GM21515 (cell line): ENCODE measurements around the gene C4orf54.

ENCODE experiments used
- ATAC-seq: cut with Tn5 transposase; IDR thresholded peaks from one replicate; pipeline ENCODE4 v1.9.1; 2021; ENCODE audit not compliant: unreplicated experiment

C4orf54 gene

DNA sequence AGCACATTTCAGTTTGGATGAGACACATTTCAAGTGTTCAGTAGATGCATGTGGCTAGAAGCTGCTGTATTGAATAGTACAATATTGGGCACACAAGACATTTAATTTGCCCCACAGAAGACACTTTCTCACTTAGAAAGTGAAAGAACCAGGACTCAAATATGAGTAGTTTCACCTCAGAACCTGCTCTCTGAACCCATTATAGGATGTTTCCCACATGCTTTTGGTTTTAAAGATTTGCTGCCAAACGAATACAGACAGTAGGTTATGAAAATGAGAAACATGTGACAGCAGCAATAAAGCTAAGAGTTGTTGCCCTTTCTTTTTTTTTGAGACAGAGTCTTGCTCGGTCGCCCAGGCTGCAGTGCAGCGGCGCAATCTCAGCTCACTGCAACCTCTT lies 32.3 kb downstream of the C4orf54 start:
- peak; percentile 63 for ATAC-seq

- no peak for ATAC-seq
Measured at GRCh38 chr4:99624141-99624719, 33.4 kb downstream of the C4orf54 start.

DNA sequence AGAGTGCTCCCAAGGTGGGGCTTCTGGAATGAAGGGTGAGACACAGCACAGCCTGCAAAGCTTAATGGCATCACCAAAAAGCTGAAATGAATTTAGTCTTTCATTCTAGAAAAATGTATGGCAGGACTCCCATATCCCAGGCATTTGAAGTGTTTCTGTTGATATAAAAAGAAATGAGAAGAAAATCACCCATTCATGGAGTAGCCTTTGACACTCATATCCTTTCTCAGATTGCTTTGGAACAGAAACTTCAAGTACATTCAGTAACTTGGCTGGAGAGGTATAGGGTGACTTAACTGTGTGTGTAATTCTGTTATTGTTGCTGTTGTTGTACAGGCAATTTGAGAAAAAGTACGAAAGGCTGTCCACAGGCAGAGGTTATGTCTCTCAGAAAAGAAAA lies 35.3 kb downstream of the C4orf54 start:
- no peak for ATAC-seq

DNA sequence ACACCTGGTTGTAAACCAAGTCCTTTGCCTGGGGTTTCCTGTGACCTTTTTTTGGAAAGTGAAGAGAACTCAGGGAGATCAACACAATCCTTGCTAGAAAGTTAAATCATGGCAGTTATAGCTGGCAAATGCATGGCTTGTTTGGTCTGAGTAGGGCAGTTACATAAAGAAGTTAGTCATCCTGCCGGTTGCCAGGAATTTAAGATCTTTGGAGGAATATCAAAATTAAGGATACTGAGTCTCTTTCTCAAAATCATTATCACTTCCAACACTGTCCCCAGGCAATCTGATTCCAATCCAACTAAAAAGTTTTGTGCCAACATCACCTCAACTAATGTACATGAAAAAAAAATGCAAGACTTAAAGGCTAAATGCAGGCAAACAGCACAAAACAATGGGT lies 40.3 kb downstream of the C4orf54 start:
- no peak for ATAC-seq

DNA sequence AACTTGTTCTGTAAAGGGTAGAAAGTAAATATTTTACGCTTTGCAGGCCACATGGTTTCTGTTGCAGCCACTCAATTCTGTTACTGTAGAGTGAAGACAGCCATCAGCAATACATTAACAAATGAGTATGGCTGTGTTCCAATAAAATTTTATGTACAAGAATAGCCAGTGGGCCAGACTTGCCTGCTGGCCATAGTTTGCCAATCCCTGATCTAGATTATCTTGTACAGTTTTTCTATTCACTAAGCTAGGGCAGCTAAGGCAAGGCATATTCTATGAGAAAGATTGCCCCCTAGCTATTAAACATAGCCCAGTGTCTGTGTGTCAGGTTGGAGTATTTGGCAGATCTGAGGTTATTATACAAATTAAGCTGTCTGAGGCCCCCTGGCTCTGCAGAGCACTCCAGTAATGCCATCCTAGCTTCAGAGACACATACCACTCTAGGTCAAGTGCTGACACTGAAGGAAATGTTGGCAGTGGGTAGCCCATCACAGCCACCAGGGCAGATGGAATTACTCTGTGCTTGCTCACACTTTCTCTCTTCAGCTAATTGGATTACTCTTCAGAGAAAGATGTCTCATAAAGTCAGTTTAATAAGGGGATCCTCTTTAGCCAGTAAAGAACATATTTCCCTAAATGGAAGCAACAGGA lies 42.3 kb downstream of the C4orf54 start:
- no peak for ATAC-seq

DNA sequence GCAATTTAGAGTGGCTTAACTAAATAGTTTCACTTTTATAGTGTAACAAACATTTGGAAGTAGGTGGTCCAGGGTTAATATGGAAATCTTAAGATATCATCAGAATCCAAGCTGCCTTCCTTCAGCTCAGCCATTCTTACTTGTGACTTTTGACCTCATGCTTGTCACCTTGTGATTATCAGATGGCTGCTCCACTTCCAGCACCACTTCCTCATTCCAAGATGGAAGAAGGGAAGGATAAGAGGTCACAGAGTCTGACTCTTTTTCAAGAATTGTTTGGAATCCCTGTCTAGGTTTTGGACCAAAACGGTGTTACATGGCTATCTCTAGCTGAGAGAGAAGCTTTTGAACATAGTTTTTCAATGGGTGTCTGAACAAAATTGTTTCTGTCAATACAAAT lies 43.1 kb downstream of the C4orf54 start:
- ATAC-seq, result no peak

GRCh38 chr4:99612704-99613103 lies 44.9 kb downstream of the C4orf54 start:
- no peak for ATAC-seq

DNA sequence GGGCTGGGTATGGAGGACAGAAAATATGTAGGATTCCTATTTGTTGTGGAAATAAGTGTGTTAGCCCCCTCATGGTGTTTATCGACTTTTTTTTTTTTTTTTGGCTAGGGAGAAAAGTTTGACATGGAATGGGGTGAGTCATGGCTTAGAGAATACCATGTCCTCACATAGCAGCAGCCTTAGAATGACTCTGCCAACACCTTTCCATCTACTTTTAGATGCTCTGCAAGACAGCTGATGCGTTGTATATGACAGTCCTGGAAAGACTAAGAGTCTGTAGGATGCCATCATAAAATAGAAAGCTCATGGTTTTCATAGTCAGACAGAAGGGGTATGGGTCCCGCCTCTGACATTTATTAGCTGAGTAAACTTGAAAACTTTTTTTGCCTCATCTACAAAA lies 45.3 kb downstream of the C4orf54 start:
- no peak for ATAC-seq

DNA sequence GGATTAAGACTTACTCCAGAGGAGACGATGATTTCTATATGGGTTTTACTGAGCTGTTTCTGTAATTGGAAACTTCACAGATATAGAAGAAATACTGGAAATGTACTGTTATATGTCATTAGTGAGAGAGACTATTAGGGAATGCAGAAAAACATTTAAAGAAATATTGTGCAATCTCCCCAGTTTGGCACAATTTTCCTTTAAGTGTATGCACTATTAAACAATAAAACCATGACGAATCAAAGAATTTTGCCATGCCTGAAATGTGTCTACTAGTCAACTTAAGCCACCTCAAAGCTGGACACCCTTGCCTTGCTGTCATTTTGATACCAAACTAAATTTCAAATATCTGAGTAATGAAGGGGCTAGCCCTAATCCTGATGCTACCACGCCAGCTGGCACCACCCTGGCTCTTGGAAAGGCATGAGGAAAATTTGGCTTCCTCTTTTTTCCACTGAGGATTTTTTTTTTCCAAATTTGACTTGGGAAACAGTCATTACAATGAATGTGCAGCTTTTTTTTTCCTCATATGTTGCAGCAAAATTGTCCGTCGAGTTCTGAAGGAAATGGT lies 46.9 kb downstream of the C4orf54 start:
- no peak for ATAC-seq

DNA sequence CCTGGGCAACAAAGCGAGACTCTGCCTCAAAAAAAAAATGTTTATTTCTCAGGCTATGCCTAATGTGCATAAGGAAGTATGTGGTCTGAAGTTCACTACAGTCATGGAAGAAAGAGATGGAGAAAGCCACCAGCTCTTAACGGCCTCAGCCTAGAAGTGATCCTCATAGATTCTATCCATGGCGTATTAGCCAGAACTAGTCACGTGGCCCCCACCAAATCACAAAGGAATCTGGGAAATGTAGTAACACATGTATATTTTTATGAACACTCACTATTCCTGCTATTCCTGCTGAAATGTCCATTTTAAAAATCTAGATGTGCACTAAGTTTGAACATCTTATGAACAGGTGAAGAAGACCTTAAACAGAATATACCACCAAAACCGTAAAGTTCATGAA lies 49.2 kb downstream of the C4orf54 start:
- ATAC-seq, result no peak
